Medulla oblongata (tissue), 1 donor: ENCODE data around the gene JAM3.
"Not testable (repeated sequence)": the region's sequence is repeated elsewhere in the genome, so short reads cannot be mapped to it uniquely, and the experiment has no call there.

ENCODE experiments used
- DNase-seq: peaks from one replicate; pipeline ENCODE4 v3.0.0-alpha.2; 2015; ENCODE audit errors: extremely low spot score

JAM3 gene

DNA sequence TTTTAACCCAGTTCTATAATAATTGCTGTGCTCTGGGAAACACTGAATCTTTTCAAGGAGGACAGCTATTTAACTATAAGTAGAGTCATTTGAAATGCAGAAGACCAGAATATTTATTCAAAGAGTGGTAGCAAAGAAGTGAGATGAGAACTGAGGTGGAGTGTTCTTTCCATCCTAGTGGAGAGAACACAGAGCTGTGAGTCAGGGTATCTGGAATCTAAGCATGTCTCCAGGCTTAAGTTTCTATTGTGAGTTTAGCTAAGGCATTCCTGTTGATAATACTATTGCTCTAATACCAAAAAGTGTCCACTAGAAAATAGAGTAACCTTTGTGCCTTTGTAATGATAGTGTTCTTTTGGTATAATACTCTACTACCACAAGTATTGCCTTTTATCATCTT lies 32.4 kb downstream of the JAM3 start:
- no peak for DNase-seq

DNA sequence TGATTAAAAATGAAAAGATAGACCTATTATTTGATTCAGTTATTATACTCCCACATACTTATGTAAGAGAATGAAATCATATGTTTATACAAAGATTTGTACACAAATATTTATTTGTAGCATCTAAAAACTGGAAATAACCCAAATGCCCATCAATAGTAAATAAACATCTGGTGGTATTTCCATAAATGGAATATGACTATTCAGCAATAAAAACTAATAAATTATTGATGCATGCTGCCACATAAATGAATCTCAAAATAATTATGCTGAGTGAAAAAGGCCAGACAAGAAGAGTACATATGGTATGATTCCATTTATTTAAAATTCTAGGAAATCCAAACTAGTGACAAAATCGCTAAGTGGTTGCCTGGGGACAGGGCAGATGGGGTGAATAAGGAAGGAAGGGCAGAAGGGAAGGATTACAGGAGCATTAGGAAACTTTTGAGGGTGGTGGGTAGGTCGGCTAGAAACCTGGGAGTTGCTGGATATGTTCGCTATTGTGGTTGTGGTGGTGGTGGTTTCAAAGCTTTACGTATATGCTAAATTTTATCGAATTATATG lies 41.5 kb downstream of the JAM3 start:
- DNase-seq, result no peak

DNA sequence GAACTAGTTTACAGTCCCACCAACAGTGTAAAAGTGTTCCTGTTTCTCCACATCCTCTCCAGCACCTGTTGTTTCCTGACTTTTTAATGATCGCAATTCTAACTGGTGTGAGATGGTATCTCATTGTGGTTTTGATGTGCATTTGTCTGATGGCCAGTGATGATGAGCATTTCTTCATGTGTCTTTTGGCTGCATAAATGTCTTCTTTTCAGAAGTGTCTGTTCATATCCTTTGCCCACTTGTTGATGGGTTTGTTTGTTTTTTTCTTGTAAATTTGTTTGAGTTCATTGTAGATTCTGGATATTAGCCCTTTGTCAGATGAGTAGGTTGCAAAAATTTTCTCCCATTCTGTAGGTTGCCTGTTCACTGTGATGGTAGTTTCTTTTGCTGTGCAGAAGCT lies 44.9 kb downstream of the JAM3 start:
- DNase-seq, result not testable (repeated sequence)

- no peak for DNase-seq
Measured at GRCh38 chr11:134116210-134116609, 47.3 kb downstream of the JAM3 start.

DNA sequence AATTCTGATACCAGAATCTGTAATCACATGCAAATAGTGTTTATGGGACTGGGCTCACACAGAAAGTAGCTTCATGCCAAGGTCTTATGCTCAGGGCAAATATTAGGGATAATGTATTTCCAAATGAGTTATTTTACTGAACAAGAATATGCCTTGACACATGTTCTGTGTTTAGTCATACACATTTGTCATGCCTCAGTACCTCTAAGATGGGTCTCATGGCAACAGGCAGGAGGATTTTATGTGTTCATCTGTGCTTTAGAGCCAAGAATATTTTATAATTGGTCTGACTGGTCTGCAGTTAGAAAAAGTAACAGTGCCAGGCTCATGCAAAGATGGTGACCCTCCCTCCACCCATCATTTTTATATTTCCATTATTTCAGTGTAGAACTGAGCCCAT lies 49.1 kb downstream of the JAM3 start:
- no peak for DNase-seq

- DNase-seq, result no peak
Measured at GRCh38 chr11:134119094-134119493, 50.2 kb downstream of the JAM3 start.

GRCh38 chr11:134120143-134120850 lies 51.4 kb downstream of the JAM3 start:
- DNase-seq, result peak; percentile 77

GRCh38 chr11:134120921-134121526 lies 52.2 kb downstream of the JAM3 start:
- peak; percentile 85 for DNase-seq

DNA sequence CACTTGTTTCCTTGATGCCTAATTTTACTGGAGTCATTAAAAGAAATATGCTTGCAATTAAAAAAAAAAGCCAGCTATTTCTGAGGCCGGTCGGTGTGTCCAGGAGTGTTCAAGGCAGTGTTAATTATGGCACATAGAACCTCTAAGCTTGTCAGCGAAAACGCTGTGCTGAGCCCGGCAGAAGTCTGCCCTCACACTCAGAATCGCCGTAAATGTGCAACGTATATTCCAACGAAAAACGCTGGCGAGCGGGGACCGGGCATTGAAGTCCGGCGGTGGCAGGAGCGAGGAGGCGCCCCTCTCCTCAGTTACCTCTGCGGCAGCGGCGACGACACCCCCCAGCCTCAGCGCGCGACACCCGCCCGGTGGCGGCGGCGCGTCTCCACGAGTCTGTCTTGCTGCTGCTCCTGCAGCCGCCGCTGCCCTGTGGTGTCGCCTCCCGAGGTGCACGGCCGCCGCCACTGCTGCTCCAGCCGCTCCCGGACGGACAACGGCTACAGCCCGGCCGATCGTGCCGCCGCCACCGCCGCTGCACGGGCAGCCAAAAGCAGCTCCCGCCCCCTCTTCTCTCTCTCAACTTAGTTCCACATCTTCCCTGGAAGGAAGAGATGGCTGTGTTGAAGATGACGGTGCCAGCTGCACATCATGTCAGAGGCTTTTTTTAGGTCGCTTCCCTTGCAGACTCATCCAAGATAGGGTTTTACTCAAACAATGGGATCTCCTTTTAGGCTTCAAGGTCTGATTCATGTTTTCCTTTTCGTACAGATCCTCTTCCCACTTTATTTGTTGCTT lies 56.0 kb downstream of the JAM3 start:
- DNase-seq, result peak; percentile 66

DNA sequence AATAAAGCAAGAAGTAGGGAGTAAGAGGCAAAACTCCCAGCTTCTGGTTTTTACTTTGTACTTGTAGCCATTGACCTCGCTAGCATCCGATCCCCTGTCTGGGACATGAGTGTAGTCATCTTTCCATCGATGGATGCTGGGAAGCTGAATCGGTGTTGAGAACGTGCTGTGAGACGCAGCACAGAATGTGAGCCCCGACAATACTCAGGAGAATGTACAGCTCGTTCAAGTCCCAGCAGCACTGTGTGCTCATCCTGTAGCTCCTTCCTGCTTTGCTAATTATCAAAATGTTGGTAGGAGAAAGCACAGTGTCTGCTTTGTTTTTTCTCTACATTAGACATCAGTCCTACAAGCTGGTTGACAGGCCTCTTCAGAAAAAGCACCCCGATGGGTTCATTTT lies 56.6 kb downstream of the JAM3 start:
- DNase-seq, result peak; percentile 65

- DNase-seq, result peak; percentile 90
Measured at GRCh38 chr11:134126217-134126822, 57.4 kb downstream of the JAM3 start.

DNA sequence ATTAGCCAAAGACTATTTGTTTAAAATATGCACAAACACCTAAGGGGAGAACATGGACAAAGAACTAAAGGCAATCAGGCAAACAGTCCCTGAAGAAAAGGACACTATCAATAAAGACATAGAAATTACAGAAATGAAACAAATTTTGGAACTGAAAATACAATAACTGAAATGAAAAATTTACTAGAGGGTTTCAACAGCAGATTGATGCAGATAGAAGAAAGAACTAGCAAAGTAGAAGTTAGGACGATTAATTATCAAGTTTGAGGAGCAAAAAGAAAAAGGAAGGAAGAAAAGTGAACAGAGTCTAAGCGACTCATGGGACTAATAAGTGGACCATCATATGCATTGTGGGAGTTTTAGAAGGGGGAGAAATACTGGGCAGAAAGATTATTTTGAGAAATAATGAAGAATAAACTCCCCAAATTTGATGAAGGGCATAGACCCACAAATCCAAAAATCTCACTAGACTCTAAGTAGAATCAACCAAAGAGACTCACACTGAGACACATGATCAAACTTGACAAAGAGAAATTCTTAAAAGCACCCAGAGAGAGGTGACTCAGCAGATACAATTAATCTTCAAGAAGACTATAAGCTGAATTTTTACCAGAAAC lies 62.9 kb downstream of the JAM3 start:
- DNase-seq, result no peak

DNA sequence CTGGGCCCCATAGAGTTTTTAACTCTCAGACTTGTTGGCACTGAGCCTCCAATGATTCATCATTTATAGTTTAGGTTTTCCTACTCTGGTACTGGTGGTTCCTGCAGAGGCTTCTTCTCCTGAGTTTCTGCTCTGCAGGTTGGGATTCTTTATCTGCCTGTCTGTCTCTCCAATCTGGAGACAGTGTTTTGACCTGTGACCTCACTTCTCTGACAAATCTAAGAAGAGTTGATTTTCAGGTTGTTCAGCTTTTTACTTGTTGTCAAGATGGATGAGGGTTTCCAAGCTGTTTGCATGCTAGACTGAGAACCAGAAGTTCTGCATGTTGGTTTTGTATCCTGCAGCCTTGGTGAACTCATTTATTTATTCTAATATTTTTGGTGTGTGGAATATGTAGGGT lies 63.9 kb downstream of the JAM3 start:
- no peak for DNase-seq

DNA sequence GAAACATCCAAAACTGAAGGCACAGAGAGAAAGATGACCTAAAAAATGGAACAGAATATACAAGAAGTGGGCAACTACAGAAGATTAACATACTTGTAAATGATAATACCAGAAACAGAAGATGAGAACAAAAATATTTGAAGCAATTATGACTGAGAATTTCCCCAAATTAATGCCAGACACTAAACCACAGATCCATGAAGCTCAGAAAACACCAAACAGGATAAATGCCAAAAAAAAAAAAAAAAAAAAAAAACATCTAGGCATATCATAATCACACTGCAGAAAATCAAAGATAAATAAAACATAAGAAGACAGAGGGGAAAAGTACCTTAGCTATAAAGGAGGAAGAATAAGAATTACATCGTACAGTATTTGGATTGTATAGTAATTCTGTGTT lies 65.3 kb downstream of the JAM3 start:
- DNase-seq, result no peak

- DNase-seq, result no peak
Measured at GRCh38 chr11:134138376-134138775, 69.5 kb downstream of the JAM3 start.

GRCh38 chr11:134139303-134139872 lies 70.5 kb downstream of the JAM3 start:
- DNase-seq, result no peak

- DNase-seq, result peak; percentile 94
Measured at GRCh38 chr11:134139873-134140331, 71.0 kb downstream of the JAM3 start.

DNA sequence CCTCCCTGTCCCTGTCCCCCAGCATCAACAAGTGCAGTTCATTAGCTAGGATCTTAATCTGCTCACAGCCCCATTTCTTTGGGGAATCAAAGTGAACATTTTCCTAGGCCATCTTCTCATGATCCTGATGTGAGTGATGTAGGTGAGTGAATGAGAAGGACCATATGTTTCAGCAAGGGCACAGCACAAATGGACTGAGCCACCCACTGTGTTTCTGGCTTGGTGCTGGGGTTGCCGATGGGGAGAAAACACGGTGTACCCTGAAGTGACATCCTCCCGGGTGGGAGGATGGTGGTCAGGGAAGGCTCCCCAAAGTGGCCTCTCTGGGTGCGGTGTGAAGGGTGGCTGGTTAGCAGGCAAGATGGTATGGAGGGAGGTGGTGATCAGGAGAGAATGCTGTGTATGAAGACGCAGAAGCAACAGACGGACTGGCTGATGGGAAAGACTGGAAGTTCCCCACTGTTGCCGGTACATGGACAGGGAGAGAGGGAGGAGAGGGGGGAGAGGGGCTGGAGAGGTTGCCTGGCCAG lies 72.2 kb downstream of the JAM3 start:
- DNase-seq, result no peak

DNA sequence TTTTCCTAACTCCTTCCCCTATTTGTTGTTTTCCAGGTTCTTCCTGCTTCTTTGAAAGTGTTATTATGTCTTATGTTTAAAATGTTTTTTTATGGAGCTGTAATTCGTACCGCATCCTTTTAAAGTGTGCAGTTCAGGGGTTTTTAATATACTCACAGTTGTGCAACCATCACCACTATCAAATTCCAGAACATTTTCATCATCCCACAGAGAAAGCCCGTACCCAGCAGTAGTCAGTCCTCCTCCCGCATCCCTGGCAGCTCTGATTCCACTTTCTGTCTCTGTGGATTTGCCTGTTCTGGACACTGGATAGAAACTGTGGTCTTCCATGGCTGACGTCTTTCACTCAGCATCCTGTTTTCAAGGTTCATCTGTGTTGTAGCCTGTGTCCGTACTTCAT lies 73.7 kb downstream of the JAM3 start:
- DNase-seq, result no peak

DNA sequence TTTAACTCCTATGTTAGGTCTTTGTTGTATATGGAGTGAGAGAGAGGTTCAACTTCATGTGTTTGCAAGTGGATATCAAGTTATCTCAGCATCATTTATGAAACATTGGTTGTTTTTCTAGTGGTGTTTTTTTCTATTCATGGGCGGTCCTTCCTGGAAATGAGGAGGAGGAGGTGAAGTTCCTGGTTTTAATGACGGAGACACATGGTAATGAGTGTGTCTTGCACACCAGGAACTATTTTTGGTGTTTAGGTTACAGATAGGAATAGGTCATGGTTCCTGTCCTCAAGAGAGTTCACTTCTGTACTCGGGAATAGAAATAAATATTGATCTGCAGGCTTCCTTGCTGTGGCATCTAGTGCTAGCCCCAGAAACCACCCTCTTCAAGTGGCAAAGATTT lies 74.9 kb downstream of the JAM3 start:
- no peak for DNase-seq

- DNase-seq, result no peak
Measured at GRCh38 chr11:134144744-134145143, 75.9 kb downstream of the JAM3 start.
